HL-60 (cell line): ENCODE data around the gene PARP14.
"Not testable (repeated sequence)": the region's sequence is repeated elsewhere in the genome, so short reads cannot be mapped to it uniquely, and the experiment has no call there.

Source experiments
- DNase-seq, 2 experiments: peaks; one replicate each; pipeline ENCODE4 v3.0.0-alpha.2; 2010 to 2020; ENCODE audit warnings: low read depth in 1 of 2, low spot score in 1 of 2
- H3K27ac ChIP-seq: fragments of 250-450 bp; sonication (Bioruptor Pico); replicated peaks from 2 replicates; pipeline ENCODE4 v1.5.1; 2020; ENCODE audit warnings: mild to moderate bottlenecking, moderate library complexity
- H3K27me3 ChIP-seq: fragments of 250-450 bp; sonication (Bioruptor Pico); 2 replicates; pipeline ENCODE4 v1.5.1; 2021; ENCODE audit warnings: mild to moderate bottlenecking, moderate library complexity; ENCODE audit not compliant: insufficient read depth, poor library complexity, severe bottlenecking
- H3K4me3 ChIP-seq: replicated peaks from 2 replicates; pipeline ENCODE4 v1.5.1; 2011; ENCODE audit warnings: mild to moderate bottlenecking, control low read depth, low read length; ENCODE audit not compliant: insufficient read depth
- CTCF ChIP-seq: IDR thresholded peaks from one replicate; pipeline ENCODE4 v1.5.1; 2011; ENCODE audit warnings: low read length, control low read depth, inconsistent platforms; ENCODE audit not compliant: insufficient read depth
- GABPA ChIP-seq: IDR thresholded peaks from 2 replicates; pipeline ENCODE4 v1.6.1; 2012; ENCODE audit warnings: low read depth
- POLR2AphosphoS5 ChIP-seq: IDR thresholded peaks from 2 replicates; pipeline ENCODE4 v1.6.1; 2012; ENCODE audit warnings: low read depth
- REST ChIP-seq: IDR thresholded peaks from 2 replicates; pipeline ENCODE4 v1.6.1; 2012; ENCODE audit warnings: low read depth; ENCODE audit not compliant: insufficient replicate concordance
- SPI1 ChIP-seq: IDR thresholded peaks from 2 replicates; pipeline ENCODE4 v1.6.1; 2012; ENCODE audit warnings: low read depth, mild to moderate bottlenecking, borderline replicate concordance

Gene PARP14

GRCh38 chr3:122681284-122681973 is 790 bp downstream of the PARP14 start:
- peak overlapping the region; percentile 93 for H3K4me3 ChIP-seq
- TF ChIP-seq POLR2AphosphoS5 (no peak), SPI1 (no peak)
- DNase-seq, result no peak
- H3K27me3 ChIP-seq, result no peaks in the 10 kb centered on the region
- H3K27ac ChIP-seq, result no peak overlapping the region

GRCh38 chr3:122681974-122682409 is 1.4 kb downstream of the PARP14 start:
- Histone ChIP-seq H3K27ac (no peak overlapping the region), H3K27me3 (no peaks in the 10 kb centered on the region), H3K4me3 (no peak overlapping the region)
- TF ChIP-seq POLR2AphosphoS5, result no peak
- no peak for TF ChIP-seq CTCF
- DNase-seq, result no peak

- DNase-seq, H3K27ac ChIP-seq, H3K27me3 ChIP-seq, H3K4me3 ChIP-seq: not testable (repeated sequence)
These were observed 2.3 kb downstream of the PARP14 start for GRCh38 chr3:122682778-122683411.

- Histone ChIP-seq H3K27ac (no peak overlapping the region), H3K27me3 (no peaks in the 10 kb centered on the region), H3K4me3 (no peak overlapping the region)
- DNase-seq, result no peak
- no peak for TF ChIP-seq REST
- no peak for TF ChIP-seq GABPA
- no peak for TF ChIP-seq CTCF
- no peak for TF ChIP-seq SPI1
- no peak for TF ChIP-seq POLR2AphosphoS5
These were observed 6.7 kb downstream of the PARP14 start for GRCh38 chr3:122687298-122687697.

- H3K27me3 ChIP-seq, result no peaks in the 10 kb centered on the region
- H3K4me3 ChIP-seq, result no peak overlapping the region
- peak in 1 of 2 experiments; percentile 46 for DNase-seq
- TF ChIP-seq CTCF (no peak), SPI1 (peak; percentile 88)
- no peak overlapping the region for H3K27ac ChIP-seq
These were observed 8.4 kb downstream of the PARP14 start for GRCh38 chr3:122688996-122689395.
